Adrenal gland (tissue), 5 donors: ENCODE data around the gene TOMM20.

Source experiments
- CTCF ChIP-seq, 6 experiments: fragments of 450-650 bp in 4 of 6; fragments of 200-600 bp in 2 of 6; sonication (generic) in 1 of 6; IDR thresholded peaks; 1 replicate in 5 of 6; 2 replicates in 1 of 6; pipeline versions ENCODE4 v1.5.1 to v1.8.0; 2016 to 2021; ENCODE audit warnings: antibody characterized with exemption in 6 of 6, mild to moderate bottlenecking in 2 of 6, moderate library complexity in 1 of 6
- POLR2A ChIP-seq, 2 donors: fragments of 450-650 bp; IDR thresholded peaks; one replicate each; pipeline ENCODE4 v1.6.1; 2017; ENCODE audit warnings: antibody characterized with exemption in 2 of 2, mild to moderate bottlenecking in 2 of 2, moderate library complexity in 1 of 2
- donor health status: DM: no; HTN: no; CAD: no.

GRCh38 chr1:235075777-235076308 lies 52.8 kb downstream of the TOMM20 start:
- TF ChIP-seq CTCF (IDR thresholded peaks at IDR 0.05), result peak in 4 of 6 experiments; percentile 3 to 21 (median 14)
- TF ChIP-seq POLR2A (IDR thresholded peaks at IDR 0.05), result no peak
